Neural progenitor cell (in vitro differentiated cells): ENCODE measurements around the gene STRN. TPM values are rescaled to one million over a fixed set of nuclear protein-coding genes. Genes with fewer than 3 reads are reported as not detected.
A peak's percentile ranks its signal among the peaks of the same experiment; 100 is the strongest.

Experiments used
- DNase-seq: peaks from one replicate; pipeline ENCODE4 v3.0.0-alpha.2; 2016; ENCODE audit warnings: low spot score
- H2AFZ ChIP-seq: fragments of 200-600 bp; sonication (generic); replicated peaks from 2 replicates; pipeline ENCODE4 v1.6.1; 2016; ENCODE audit warnings: antibody characterized with exemption
- H3F3A ChIP-seq: fragments of 200-600 bp; sonication (generic); 2 replicates; pipeline ENCODE4 v1.6.1; 2016; ENCODE audit warnings: antibody characterized with exemption, low read depth
- H3K27ac ChIP-seq: fragments of 200-600 bp; sonication (generic); 2 replicates; pipeline ENCODE4 v1.5.1; 2016; ENCODE audit warnings: mild to moderate bottlenecking
- H3K27me3 ChIP-seq: fragments of 200-600 bp; sonication (generic); 2 replicates; pipeline ENCODE4 v1.6.1; 2016; ENCODE audit warnings: mild to moderate bottlenecking, moderate library complexity
- H3K36me3 ChIP-seq: fragments of 200-600 bp; sonication (generic); 2 replicates; pipeline ENCODE4 v1.5.1; 2016
- H3K4me1 ChIP-seq: fragments of 200-600 bp; sonication (generic); 2 replicates; pipeline ENCODE4 v1.6.1; 2016; ENCODE audit warnings: mixed run types
- H3K4me2 ChIP-seq: fragments of 200-600 bp; sonication (generic); 2 replicates; pipeline ENCODE4 v1.6.1; 2016
- H3K4me3 ChIP-seq: fragments of 200-600 bp; sonication (generic); 2 replicates; pipeline ENCODE4 v1.5.1; 2016
- H3K79me2 ChIP-seq: fragments of 200-600 bp; sonication (generic); 2 replicates; pipeline ENCODE4 v1.6.1; 2016; ENCODE audit warnings: low read depth
- H3K9ac ChIP-seq: fragments of 200-600 bp; sonication (generic); 2 replicates; pipeline ENCODE4 v1.6.1; 2016
- H3K9me3 ChIP-seq: fragments of 200-600 bp; sonication (generic); 2 replicates; pipeline ENCODE4 v1.5.1; 2016; ENCODE audit warnings: low read depth
- H4K20me1 ChIP-seq: fragments of 200-600 bp; sonication (generic); 2 replicates; pipeline ENCODE4 v1.6.1; 2016; ENCODE audit warnings: low read depth
- H3K27ac Mint-ChIP-seq: 3 replicates; pipeline ENCODE4 v1.8.0; 2021; ENCODE audit warnings: mixed read lengths
- H3K27me3 Mint-ChIP-seq: 2 replicates; pipeline ENCODE4 v1.8.0; 2022; ENCODE audit warnings: low read depth, mild to moderate bottlenecking, inconsistent platforms, moderate library complexity, mixed read lengths; ENCODE audit not compliant: insufficient read depth
- H3K36me3 Mint-ChIP-seq: 3 replicates; pipeline ENCODE4 v1.8.0; 2021; ENCODE audit warnings: mixed read lengths
- H3K4me1 Mint-ChIP-seq: 3 replicates; pipeline ENCODE4 v1.8.0; 2021; ENCODE audit warnings: mixed read lengths
- H3K4me3 Mint-ChIP-seq: 3 replicates; pipeline ENCODE4 v1.8.0; 2021; ENCODE audit warnings: mild to moderate bottlenecking, moderate library complexity, mixed read lengths
- H3K9me3 Mint-ChIP-seq: 3 replicates; pipeline ENCODE4 v1.8.0; 2020; ENCODE audit warnings: mixed read lengths
- CTCF ChIP-seq: fragments of 200-600 bp; sonication (generic); IDR thresholded peaks from 2 replicates; pipeline ENCODE4 v1.5.1; 2017; ENCODE audit warnings: antibody characterized with exemption, mild to moderate bottlenecking
- EZH2 ChIP-seq: fragments of 200-600 bp; sonication (generic); IDR thresholded peaks from 2 replicates; pipeline ENCODE4 v1.6.1; 2017; ENCODE audit warnings: antibody characterized with exemption, mild to moderate bottlenecking, moderate library complexity
- EZH2phosphoT487 ChIP-seq: fragments of 200-600 bp; sonication (generic); IDR thresholded peaks from 2 replicates; pipeline ENCODE4 v1.6.1; 2017; ENCODE audit warnings: antibody characterized with exemption
- total RNA-seq: library from RNA; depleted of rRNA; stranded (reverse); fragments of >200 nt; gene quantifications from 2 replicates; pipeline ENCODE4 v1.2.3, GENCODE V29; 2015; ENCODE audit warnings: low replicate concordance

STRN gene
- total RNA-seq, 1 donor from 2014 or later, result 20.9 TPM

GRCh38 chr2:36859366-36859792 is 107.0 kb downstream of the STRN start:
- Mint-ChIP-seq H3K4me3 (no peak overlapping the region), H3K27ac (peak overlapping the region; percentile 15), H3K27me3 (no peaks in the 10 kb centered on the region), H3K36me3 (peaks cover 21% of the 10 kb centered on the region), H3K4me1 (peaks cover 2% of the 10 kb centered on the region), H3K9me3 (no peaks in the 10 kb centered on the region)
- Histone ChIP-seq H3K36me3 (no peaks in the 10 kb centered on the region), H3F3A (no peaks in the 10 kb centered on the region), H2AFZ (no peak overlapping the region), H3K4me3 (no peak overlapping the region), H3K27me3 (no peaks in the 10 kb centered on the region), H4K20me1 (no peaks in the 10 kb centered on the region), H3K4me1 (peaks cover 2% of the 10 kb centered on the region), H3K27ac (no peak overlapping the region), H3K4me2 (no peak overlapping the region), H3K9me3 (no peaks in the 10 kb centered on the region), H3K9ac (no peak overlapping the region), H3K79me2 (no peaks in the 10 kb centered on the region)
- TF ChIP-seq CTCF (no peak), EZH2 (no peak), EZH2phosphoT487 (no peak)
- DNase-seq, result no peak

- Histone ChIP-seq H2AFZ (no peak overlapping the region), H3K36me3 (no peaks in the 10 kb centered on the region), H3K4me1 (peaks cover 2% of the 10 kb centered on the region), H3K27ac (no peak overlapping the region), H3K9me3 (no peaks in the 10 kb centered on the region), H3K4me2 (no peak overlapping the region), H3K27me3 (no peaks in the 10 kb centered on the region), H3K4me3 (no peak overlapping the region), H4K20me1 (no peaks in the 10 kb centered on the region), H3K9ac (no peak overlapping the region), H3K79me2 (no peaks in the 10 kb centered on the region), H3F3A (no peaks in the 10 kb centered on the region)
- Mint-ChIP-seq H3K27me3 (no peaks in the 10 kb centered on the region), H3K9me3 (no peaks in the 10 kb centered on the region), H3K27ac (peak overlapping the region; percentile 15), H3K36me3 (peaks cover 17% of the 10 kb centered on the region), H3K4me3 (no peak overlapping the region), H3K4me1 (peaks cover 2% of the 10 kb centered on the region)
- DNase-seq, result peak; percentile 9
- no peak for TF ChIP-seq EZH2
- no peak for TF ChIP-seq EZH2phosphoT487
- no peak for TF ChIP-seq CTCF
Observed at GRCh38 chr2:36858551-36859365, 107.6 kb downstream of the STRN start.

DNA sequence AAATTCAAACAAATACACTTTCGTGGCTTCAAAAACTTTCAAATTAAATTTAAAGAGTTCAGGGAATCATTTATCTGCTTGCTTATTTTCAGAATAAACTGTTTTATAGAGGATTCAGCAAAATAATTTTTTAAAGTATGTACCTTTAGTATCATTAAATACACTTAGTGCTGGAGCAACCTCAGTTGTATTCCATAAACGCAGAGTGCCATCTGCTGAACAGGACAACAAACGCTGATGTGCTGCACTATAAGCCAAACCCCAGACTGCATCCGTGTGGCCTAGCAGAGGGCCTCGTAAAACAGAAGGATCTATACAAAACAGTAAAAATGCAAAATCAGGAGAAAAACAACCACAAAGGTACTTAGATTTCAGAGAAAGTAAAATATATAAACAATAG is 108.6 kb downstream of the STRN start:
- Histone ChIP-seq H3F3A (no peaks in the 10 kb centered on the region), H3K4me2 (no peak overlapping the region), H3K36me3 (no peaks in the 10 kb centered on the region), H3K9me3 (no peaks in the 10 kb centered on the region), H3K27me3 (no peaks in the 10 kb centered on the region), H3K79me2 (no peaks in the 10 kb centered on the region), H3K4me1 (peaks cover 2% of the 10 kb centered on the region), H3K9ac (no peak overlapping the region), H3K4me3 (no peak overlapping the region), H4K20me1 (no peaks in the 10 kb centered on the region), H2AFZ (no peak overlapping the region), H3K27ac (no peak overlapping the region)
- Mint-ChIP-seq H3K36me3 (peaks cover 9% of the 10 kb centered on the region), H3K9me3 (no peaks in the 10 kb centered on the region), H3K27ac (no peak overlapping the region), H3K27me3 (no peaks in the 10 kb centered on the region), H3K4me1 (peaks cover 2% of the 10 kb centered on the region), H3K4me3 (no peak overlapping the region)
- no peak for TF ChIP-seq EZH2
- no peak for TF ChIP-seq CTCF
- TF ChIP-seq EZH2phosphoT487, result no peak
- no peak for DNase-seq
